A673 (cell line): ENCODE results near the gene OR51E2. TPM values are rescaled to one million over a fixed set of nuclear protein-coding genes. Genes with fewer than 3 reads are reported as not detected.

Experiments used
- BruUV-seq: library from RNA; stranded (reverse); fragments of 400-500 nt; replicated peaks from 2 replicates; lab custom pipeline; 2021; lab: Mats Ljungman, UMichigan
- CTCF ChIA-PET: fragments of 300-600 bp; sonication (Branson Sonifier 250); formaldehyde crosslinking; loops from one replicate; lab custom pipeline; 2022; ENCODE audit warnings: antibody characterized with exemption; lab: Charles Lee
- POLR2A ChIA-PET: fragments of 300-600 bp; sonication (Branson Sonifier 250); formaldehyde crosslinking; loops from one replicate; lab custom pipeline; 2022; ENCODE audit warnings: antibody characterized with exemption; ENCODE audit not compliant: low non-redundant PET; lab: Charles Lee
- DNase-seq: peaks from one replicate; pipeline ENCODE4 v3.0.0-alpha.2; 2015; ENCODE audit warnings: low spot score
- H3K27ac ChIP-seq: fragments of 200-600 bp; sonication (generic); 2 replicates; pipeline ENCODE4 v1.5.1; 2016; ENCODE audit warnings: mixed run types, low read depth, mild to moderate bottlenecking, mixed read lengths, antibody characterized with exemption, low read length; ENCODE audit not compliant: poor library complexity, severe bottlenecking
- H3K27me3 ChIP-seq: fragments of 200-600 bp; sonication (generic); replicated peaks from 2 replicates; pipeline ENCODE4 v1.6.1; 2017; ENCODE audit warnings: mixed run types, low read depth, mild to moderate bottlenecking, mixed read lengths, antibody characterized with exemption, low read length; ENCODE audit not compliant: insufficient read depth, poor library complexity
- H3K36me3 ChIP-seq: fragments of 200-600 bp; sonication (generic); 2 replicates; pipeline ENCODE4 v1.6.1; 2016; ENCODE audit warnings: mixed run types, mild to moderate bottlenecking, mixed read lengths, antibody characterized with exemption, low read length; ENCODE audit not compliant: insufficient read depth, poor library complexity, severe bottlenecking
- H3K4me1 ChIP-seq: fragments of 200-600 bp; sonication (generic); 2 replicates; pipeline ENCODE4 v1.6.1; 2017; ENCODE audit warnings: mixed run types, mild to moderate bottlenecking, mixed read lengths, antibody characterized with exemption, low read length; ENCODE audit not compliant: insufficient read depth, poor library complexity, severe bottlenecking
- H3K4me3 ChIP-seq: fragments of 200-600 bp; sonication (generic); 2 replicates; pipeline ENCODE4 v1.5.1; 2016; ENCODE audit warnings: low read depth, mixed run types, mild to moderate bottlenecking, mixed read lengths, low read length; ENCODE audit not compliant: poor library complexity, severe bottlenecking
- H3K9me3 ChIP-seq: fragments of 200-600 bp; sonication (generic); 2 replicates; pipeline ENCODE4 v1.6.1; 2016; ENCODE audit warnings: mixed run types, low read depth, mild to moderate bottlenecking, mixed read lengths, antibody characterized with exemption, low read length; ENCODE audit not compliant: poor library complexity, severe bottlenecking
- CTCF ChIP-seq: fragments of 300-800, 200-600 bp; sonication (generic); conservative IDR thresholded peaks from 2 replicates; pipeline ENCODE4 v1.5.1; 2017; ENCODE audit warnings: low read depth, mild to moderate bottlenecking, antibody characterized with exemption, low read length, moderate library complexity, mixed read lengths
- EZH2 ChIP-seq: fragments of 200-600 bp; sonication (generic); IDR thresholded peaks from 2 replicates; pipeline ENCODE4 v1.6.1; 2017; ENCODE audit warnings: borderline replicate concordance, low read depth, mild to moderate bottlenecking, mixed read lengths, antibody characterized with exemption, low read length; ENCODE audit not compliant: poor library complexity, severe bottlenecking
- intact Hi-C: fragments of 100-400 bp; cut with micrococcal nuclease; formaldehyde crosslinking; loops from one replicate; pipeline ENCODE4 v1.10.0; 2022; ENCODE audit not compliant: unreplicated experiment
- total RNA-seq: library from RNA; stranded (reverse); gene quantifications from 2 replicates; pipeline ENCODE4 v1.2.3, GENCODE V29; 2021

OR51E2 gene
- total RNA-seq, 1 experiment from 2014 or later, result not detected

- CTCF ChIA-PET, result no interaction called here
- TF ChIP-seq EZH2, result no peak
- DNase-seq, result no peak
- POLR2A ChIA-PET, result no interaction called here
- H3K4me3 ChIP-seq, result no peak overlapping the region
- H3K4me1 ChIP-seq, result no peaks in the 10 kb centered on the region
- intact Hi-C loops, result loop anchor here (10.0 kb wide), 1 partner anchor 455 kb away; no protein-coding TSS in a partner anchor
- H3K27ac ChIP-seq, result no peak overlapping the region
- H3K9me3 ChIP-seq, result no peaks in the 10 kb centered on the region
- no peaks in the 10 kb centered on the region for H3K36me3 ChIP-seq
- H3K27me3 ChIP-seq, result peaks cover 9% of the 10 kb centered on the region
- no TSS peak for BruUV-seq
Measured at GRCh38 chr11:4639931-4640330, 57.7 kb downstream of the OR51E2 start.

DNA sequence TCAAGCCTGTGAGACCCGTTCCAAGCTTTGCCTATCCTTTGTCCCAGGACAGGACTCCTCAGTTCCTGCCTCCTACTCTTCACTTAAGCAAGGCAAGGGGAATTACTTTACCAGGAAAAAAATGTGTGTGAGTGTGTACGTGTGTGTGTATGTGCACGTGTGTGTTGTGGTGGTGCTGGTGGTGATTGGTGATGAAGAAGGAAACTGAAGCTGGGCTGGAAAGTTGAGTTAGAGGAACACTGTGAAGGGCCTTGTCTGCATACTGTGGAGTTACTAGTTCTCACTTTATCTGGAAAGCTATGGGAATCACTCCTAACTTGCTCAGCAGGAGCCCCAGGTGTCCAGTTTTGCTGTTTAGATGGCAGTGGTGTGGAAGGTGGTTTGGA is 60.0 kb downstream of the OR51E2 start:
- Histone ChIP-seq H3K36me3 (no peaks in the 10 kb centered on the region), H3K27ac (no peak overlapping the region), H3K9me3 (no peaks in the 10 kb centered on the region), H3K4me1 (no peaks in the 10 kb centered on the region), H3K27me3 (peaks cover 9% of the 10 kb centered on the region), H3K4me3 (no peak overlapping the region)
- BruUV-seq, result no TSS peak
- DNase-seq, result no peak
- POLR2A ChIA-PET, result no interaction called here
- no peak for TF ChIP-seq CTCF
- TF ChIP-seq EZH2, result no peak
- CTCF ChIA-PET, result interaction anchor here (0.9 kb wide), 1 partner anchor 43 kb away, joined by 3 read pairs; no protein-coding TSS in a partner anchor
- intact Hi-C loops, result loop anchor here (1.0 to 10.0 kb wide), 4 partner anchors 189 to 1171 kb away; partner anchors contain the start of gene OR52N2

GRCh38 chr11:4636962-4637661 is 60.5 kb downstream of the OR51E2 start, which contains the start of gene OR51D1:
OR51D1 (plus strand) TSS chr11:4637477; CDS start chr11:4639791, 2,314 bp downstream.
- Histone ChIP-seq H3K9me3 (no peaks in the 10 kb centered on the region), H3K27ac (no peak within 1 kb of the TSS), H3K4me1 (no peaks in the 10 kb centered on the region), H3K4me3 (no peak within 1 kb of the TSS), H3K27me3 (peaks cover 9% of the 10 kb centered on the region), H3K36me3 (no peaks in the 10 kb centered on the region)
- ChIA-PET CTCF (interaction anchor here (0.9 kb wide), 2 partner anchors 43 to 189 kb away, joined by 3 to 10 read pairs; no protein-coding TSS in a partner anchor), POLR2A (no interaction called here)
- no TSS peak for BruUV-seq
- DNase-seq, result peak; percentile 74
- TF ChIP-seq EZH2, result no peak
- TF ChIP-seq CTCF, result peak; percentile 83
- intact Hi-C loops, result loop anchor here (1.0 to 10.0 kb wide), 4 partner anchors 190 to 1172 kb away; partner anchors contain the start of gene OR52N2
